ENCODE data around the gene OSBPL5.
A peak's percentile ranks its signal among the peaks of the same experiment; 100 is the strongest.
"Not testable (repeated sequence)": the region's sequence is repeated elsewhere in the genome, so short reads cannot be mapped to it uniquely, and the experiment has no call there.

The OSBPL5 gene

DNA sequence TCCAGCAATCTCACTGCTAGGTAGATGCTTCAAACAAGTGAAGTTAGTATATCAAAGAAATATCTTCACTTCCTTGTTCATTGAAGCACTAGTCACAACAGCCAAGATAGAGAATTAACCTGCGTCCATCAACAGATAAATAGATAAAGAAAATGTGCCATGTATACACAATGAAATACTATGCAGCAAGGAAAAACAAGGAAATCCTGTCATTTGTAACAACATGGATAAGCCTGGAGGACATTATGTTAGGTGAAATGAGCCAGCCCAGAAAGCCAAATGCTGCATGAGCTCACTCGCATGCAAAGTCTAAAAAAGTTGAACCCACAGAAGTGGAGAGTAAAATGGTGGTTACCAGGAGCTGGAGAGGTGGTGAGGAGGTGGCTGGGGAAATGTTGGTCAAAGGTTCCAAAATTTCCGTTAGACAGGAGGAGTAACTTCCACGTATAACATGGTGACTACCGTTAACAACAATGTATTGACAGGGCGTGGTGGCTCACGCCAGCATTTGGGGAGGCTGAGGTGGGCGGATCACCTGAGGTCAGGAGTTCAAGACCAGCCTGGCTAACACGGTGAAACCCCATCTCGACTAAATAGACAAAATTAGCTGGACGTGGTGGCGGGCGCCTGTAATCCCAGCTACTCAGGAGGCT is 84.3 kb downstream of the OSBPL5 start:
- DNase-seq (ENCODE audit: low read depth), result no peak

DNA sequence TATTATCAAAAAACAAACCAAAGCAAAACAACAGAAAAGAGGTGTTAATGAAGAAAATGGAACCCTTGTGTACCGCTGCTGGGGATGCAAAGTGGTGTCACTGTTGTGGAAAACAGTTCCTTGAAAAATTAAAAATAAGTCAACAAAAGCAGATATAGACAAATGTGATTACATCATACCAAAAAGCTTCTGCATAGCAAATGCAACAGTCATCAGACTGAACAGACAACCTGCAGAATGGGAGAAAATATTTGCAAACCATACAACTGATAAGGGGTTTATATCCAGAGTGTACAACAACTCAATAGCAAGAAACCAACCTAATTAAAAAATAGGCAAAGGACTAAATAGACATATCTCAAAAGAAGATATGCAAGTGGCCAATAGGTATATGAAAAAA is 85.0 kb downstream of the OSBPL5 start:
- peak; percentile 54 for DNase-seq (ENCODE audit: low read depth)

- DNase-seq (ENCODE audit: low read depth), result no peak
Measured at GRCh38 chr11:3077846-3078440, 87.2 kb downstream of the OSBPL5 start.

DNA sequence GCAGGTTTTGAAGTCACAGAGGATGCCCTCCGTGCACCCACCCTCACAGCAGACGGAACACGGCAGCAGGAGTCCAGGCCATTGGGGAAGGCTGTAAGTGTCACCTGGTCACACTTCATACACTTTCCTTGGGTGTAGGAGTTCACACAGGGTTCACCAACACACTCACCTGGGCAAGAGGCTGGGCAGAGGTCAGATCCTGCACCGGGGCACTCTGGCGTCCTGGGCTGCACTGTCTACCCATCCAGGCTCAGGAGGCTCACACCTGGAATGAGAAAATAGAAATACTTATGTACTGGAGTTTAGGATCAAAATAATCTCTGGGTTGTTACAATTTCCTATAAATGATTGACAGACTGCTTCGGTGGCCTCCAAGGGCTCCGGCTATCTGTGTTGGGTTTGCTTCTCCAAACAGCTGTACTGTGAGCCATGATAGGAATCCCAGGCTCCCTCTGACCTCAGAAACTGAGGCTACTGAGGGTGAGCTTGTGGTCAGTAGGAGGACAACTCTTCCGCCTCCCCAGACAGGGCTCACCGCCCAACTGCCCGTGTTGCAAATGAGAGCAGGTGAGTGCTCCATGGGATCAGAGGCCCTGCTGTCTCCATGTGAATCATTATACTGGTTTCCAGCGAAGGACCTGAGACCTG is 87.8 kb downstream of the OSBPL5 start:
- no peak for DNase-seq (ENCODE audit: low read depth)

- no peak for DNase-seq (ENCODE audit: low read depth)
Measured at GRCh38 chr11:3074912-3075589, 90.1 kb downstream of the OSBPL5 start.

DNA sequence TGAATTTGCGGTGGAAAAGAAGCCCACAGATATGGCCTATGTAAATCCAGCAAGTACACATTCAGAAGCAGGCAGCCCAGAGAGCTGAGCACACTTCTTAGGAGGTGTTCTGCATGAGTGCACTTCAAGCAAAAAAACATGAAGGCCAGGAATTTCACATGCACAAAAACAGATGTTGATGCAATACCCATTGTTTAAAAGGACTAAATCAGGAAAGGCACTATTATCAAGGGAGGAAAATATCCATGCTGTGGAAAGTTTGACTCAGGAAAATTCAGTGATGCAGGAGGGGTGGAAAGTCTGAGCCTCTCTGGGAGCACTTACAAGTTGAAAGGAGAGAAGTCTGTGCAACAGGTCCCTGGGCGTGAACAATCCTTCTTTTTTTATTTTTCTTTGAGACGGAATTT is 92.1 kb downstream of the OSBPL5 start:
- peak; percentile 42 for DNase-seq (ENCODE audit: low read depth)

- DNase-seq (ENCODE audit: low read depth), result no peak
Measured at GRCh38 chr11:3069425-3069824, 95.7 kb downstream of the OSBPL5 start.

DNA sequence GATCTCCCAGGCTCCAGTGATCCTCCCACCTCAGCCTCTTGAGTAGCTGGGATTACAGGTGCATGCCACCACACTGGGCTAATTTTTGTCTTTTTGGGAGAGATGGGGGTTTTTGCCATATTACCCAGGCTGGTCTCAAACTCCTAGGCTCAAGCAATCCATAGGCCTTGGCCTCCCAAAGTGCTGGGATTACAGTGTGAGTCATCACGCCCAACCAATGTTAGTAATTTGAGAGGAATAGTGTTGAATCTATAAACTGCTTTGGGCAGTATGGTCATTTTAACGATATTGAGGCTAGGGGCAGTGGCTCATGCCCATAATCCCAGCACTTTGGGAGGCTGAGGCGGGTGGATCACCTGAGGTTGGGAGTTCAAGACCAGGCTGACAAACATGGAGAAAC is 98.8 kb downstream of the OSBPL5 start:
- not testable (repeated sequence) for DNase-seq (ENCODE audit: low read depth)

DNA sequence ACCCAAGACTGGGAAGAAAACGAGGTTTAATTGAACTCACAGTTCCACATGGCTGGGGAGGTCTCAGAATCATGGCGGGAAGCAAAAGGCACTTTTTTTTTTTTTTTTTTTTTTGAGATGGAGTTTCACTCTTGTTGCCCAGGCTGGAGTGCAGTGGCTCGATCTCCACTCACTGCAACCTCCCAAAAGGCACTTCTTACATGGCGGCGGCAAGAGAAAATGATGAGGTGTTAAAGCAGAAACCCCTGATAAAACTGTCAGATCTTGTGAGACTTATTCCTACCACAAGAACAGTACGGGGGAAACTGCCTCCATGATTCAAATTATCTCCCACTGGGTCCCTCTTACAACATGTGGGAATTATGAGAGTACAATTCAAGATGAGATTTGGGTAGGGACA is 100.4 kb downstream of the OSBPL5 start:
- DNase-seq (ENCODE audit: low read depth), result not testable (repeated sequence)

- DNase-seq (ENCODE audit: low read depth), result peak; percentile 53
Measured at GRCh38 chr11:3063876-3064275, 101.2 kb downstream of the OSBPL5 start.

DNA sequence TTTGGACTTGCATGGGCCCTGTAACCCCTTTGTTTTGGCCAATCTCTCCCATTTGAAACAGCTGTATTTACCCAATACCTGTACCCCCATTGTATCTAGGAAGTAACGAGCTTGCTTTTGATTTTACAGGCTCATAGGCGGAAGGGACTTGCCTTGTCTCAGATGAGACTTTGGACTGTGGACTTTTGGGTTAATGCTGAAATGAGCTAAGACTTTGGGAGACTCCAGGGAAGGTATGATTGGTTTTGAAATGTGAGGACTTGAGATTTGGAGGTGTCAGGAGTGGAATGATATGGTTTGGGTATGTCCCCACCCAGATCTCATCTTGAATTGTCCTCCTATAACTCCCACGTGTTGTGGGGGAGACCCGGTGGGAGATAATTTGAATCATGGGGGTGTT is 101.7 kb downstream of the OSBPL5 start:
- not testable (repeated sequence) for DNase-seq (ENCODE audit: low read depth)

- no peak for DNase-seq (ENCODE audit: low read depth)
Measured at GRCh38 chr11:3060436-3061025, 104.6 kb downstream of the OSBPL5 start.

GRCh38 chr11:3058753-3059664 is 106.1 kb downstream of the OSBPL5 start:
- peak; percentile 95 for DNase-seq (ENCODE audit: low read depth)

- DNase-seq (ENCODE audit: low read depth), result peak; percentile 97
Measured at GRCh38 chr11:3057069-3057963, 107.8 kb downstream of the OSBPL5 start, which contains the start of gene CARS1. Gene CARS1 (minus strand): TSS chr11:3057423. CDS start chr11:3057367, 56 bp downstream.

- DNase-seq (ENCODE audit: low read depth), result no peak
Measured at GRCh38 chr11:3056296-3057068, 108.6 kb downstream of the OSBPL5 start.

GRCh38 chr11:3055891-3056290 is 109.2 kb downstream of the OSBPL5 start:
- no peak for DNase-seq (ENCODE audit: low read depth)

DNA sequence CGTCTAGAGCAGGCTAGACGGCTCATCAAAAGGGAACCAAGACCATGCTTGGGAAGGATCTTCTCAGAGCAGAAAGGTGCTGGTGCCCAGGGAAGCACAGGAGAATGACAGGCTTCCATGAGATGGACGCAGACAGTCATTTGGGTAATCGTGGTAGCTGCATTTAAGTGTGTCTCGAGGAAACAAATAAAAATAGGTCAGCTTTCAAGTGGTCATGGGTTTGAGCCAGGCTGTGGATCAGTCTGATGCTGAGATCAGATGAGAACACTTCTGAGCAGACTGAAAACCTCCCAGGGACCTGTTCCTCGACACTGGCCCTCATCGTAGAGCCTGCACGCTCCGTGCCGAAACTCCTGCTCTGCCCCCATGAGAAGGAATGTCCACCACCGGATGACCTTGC is 112.5 kb downstream of the OSBPL5 start:
- no peak for DNase-seq (ENCODE audit: low read depth)

- no peak for DNase-seq (ENCODE audit: low read depth)
Measured at GRCh38 chr11:3052109-3052479, 113.0 kb downstream of the OSBPL5 start.

Data from iris pigment epithelial cell (primary cell).